GM18951 (cell line): ENCODE data around the gene TESPA1.

Source experiments
- POLR2A ChIP-seq: IDR thresholded peaks from 4 replicates; pipeline ENCODE4 v1.6.1; 2011; ENCODE audit warnings: mild to moderate bottlenecking; ENCODE audit not compliant: insufficient read length, insufficient read depth; ENCODE audit errors: extremely low read depth
- in situ Hi-C: fragments of 300-500 bp; cut with MboI; formaldehyde crosslinking; loops from one replicate; pipeline ENCODE4 v1.12.0; 2022; ENCODE audit warnings: low sequenced_read_pairs, mixed read lengths, inconsistent platforms; ENCODE audit not compliant: unreplicated experiment

Gene TESPA1, protein sequence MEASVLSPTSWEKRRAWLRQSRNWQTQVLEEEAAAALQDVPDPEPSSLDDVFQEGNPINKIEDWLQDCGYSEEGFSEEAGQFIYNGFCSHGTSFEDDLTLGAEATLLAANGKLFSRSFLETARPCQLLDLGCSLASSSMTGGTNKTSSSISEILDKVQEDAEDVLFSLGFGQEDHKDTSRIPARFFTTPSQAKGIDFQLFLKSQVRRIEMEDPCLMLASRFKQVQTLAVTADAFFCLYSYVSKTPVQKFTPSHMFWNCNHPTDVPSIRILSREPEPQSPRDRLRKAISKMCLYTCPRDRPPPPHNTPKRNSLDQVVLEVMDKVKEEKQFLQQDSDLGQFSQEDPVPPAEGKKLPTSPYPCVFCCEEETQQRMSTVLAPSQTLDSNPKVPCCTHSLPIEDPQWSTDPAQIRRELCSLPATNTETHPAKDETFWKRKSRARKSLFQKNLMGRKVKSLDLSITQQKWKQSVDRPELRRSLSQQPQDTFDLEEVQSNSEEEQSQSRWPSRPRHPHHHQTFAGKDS

DNA sequence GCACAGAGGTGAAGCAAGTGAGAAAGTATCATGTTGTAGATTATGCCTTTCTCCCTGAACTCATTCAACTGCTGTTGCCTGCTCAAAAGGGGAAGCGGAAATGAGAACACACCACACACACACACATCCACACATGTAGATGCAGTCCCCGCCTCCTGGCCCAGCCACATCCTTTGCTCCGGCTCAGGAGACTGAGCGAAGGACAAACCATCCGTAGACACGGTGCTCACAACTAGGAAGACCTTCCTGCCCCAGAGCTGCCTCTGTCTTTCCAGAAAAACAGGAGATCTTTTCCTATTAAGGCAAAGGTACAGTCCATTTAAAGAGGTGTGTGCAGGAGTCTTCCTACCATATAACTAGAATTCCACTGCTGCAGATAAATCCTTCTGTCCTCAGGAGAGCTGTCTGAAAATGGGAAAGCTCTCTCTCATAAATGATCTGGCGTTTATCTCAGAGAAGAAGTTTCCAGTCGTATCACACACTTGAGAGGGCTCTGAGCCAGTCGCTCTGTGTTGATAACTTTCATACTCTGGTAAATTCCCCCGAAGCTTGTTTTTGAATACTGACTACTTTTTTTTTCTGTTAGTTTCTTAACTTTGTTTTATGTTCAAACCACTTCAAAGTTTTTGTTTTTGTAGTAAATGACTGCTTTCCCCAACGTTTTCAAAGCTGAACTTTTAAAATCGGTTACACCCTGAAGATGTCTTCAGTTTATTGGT is at the start of gene TESPA1:
Gene TESPA1 (minus strand): TSS at position 105 of the 719 bp plus-strand sequence. CDS start 10,200 bp downstream, outside the sequence.
- TF ChIP-seq POLR2A: peak; percentile 72
- in situ Hi-C loops: no loop called here

DNA sequence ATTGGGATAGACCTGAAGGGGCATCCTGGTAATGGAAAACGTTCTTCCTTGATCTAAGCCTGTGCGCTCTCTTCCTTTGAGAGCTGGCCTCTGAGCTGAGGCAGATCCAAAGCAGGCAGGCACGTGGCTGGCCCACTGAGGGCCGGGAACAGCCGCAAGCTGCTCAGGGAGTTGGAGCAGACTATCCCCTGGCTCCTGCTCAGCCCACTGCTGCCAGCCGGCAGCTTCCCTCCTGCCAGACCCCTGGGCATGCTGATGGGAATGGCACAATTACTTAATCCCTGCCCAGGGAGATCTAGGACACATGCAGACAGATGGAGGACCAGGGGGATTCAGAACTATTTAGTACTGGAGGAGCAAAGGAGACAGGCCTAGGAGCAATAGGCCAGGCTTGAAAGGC is 49.7 kb upstream of the TESPA1 start:
- in situ Hi-C loops: no loop called here
- TF ChIP-seq POLR2A: no peak

DNA sequence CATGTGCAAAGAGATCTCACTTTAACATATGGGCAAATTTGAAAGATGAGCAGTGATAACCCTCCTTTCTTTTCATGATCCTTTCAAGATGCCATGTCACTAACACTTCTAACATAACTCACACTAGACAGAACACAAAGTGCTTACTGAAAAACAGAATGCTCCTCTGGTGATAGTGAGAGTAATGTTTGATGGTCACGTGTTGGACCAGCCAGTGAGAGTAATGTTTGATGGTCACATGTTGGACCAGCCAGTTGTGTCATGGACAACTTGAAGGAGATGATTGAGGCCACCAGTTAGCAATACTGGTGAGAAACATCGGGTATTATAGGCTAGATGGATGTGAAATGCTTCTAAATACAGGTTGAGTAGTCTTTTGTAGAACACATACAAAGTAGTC is 40.9 kb upstream of the TESPA1 start:
- TF ChIP-seq POLR2A: no peak
- in situ Hi-C loops: no loop called here

DNA sequence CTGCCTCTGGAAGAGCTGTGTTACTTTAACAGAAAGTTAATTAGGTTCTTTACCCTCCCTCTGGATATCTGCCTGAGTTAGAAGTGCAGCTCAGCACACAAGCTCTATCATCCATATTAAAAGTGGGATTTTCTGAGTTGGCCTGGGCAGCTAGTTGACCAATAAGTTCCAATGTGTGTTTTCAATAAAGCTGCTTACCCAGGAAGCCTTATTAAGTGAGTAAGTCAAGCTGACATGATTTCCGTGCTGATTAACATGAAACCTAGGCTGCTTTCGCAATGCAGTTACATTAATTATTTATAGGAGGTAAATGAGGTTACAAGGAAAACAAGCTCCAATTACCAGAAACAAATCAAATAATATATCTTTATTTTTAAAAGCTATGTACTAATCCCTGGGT is 40.0 kb upstream of the TESPA1 start:
- in situ Hi-C loops: no loop called here
- TF ChIP-seq POLR2A: no peak

DNA sequence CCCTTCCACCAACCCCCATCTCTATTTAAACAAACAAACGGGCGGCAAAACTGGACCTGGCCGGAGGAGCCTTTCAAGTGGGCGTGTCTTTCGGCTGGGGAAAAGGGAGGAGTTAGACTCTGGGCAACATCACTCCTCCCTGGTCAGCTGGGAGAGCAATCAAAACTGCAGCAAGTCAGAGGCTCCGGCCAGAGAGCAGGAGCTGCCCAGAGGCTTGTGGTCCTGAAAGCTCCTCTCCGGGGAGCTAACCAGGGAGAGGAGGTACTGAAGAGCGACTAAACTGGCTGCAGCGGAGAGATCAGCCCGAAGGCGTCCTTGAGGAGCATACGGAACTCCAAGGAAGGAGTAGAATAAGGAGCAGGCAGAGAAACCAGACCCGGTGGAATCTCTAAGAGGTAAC is 35.2 kb upstream of the TESPA1 start, which contains the start of gene NEUROD4:
Gene NEUROD4 (plus strand): TSS at position 191 of the 400 bp plus-strand sequence. CDS start 6,466 bp downstream, outside the sequence.
- no peak for TF ChIP-seq POLR2A
- in situ Hi-C loops: no loop called here

DNA sequence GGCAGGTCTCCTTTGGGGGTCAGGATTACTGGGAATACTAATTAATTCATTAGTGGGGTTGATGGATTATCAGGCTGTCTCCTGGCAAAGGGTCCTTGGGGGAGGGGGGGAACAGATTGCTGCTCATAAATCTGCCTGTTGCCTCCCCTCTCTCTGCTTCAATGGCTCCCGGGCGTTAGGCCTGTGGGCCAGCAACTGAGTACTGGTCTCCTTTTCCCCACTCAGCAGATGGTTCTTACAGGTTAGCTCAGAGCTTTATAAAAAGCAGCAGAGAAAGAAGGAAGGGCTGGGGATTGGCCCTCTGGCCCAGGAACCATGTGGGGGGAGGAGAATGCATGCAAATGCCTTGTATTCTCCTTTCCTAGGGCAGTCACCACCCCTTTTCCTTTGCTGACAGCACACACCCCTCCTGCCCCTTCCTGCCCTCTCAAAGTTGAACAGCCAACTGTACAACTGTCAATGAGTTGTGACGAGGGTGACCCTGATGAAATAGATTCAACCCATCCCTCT is 32.9 kb upstream of the TESPA1 start:
- in situ Hi-C loops: no loop called here
- no peak for TF ChIP-seq POLR2A

DNA sequence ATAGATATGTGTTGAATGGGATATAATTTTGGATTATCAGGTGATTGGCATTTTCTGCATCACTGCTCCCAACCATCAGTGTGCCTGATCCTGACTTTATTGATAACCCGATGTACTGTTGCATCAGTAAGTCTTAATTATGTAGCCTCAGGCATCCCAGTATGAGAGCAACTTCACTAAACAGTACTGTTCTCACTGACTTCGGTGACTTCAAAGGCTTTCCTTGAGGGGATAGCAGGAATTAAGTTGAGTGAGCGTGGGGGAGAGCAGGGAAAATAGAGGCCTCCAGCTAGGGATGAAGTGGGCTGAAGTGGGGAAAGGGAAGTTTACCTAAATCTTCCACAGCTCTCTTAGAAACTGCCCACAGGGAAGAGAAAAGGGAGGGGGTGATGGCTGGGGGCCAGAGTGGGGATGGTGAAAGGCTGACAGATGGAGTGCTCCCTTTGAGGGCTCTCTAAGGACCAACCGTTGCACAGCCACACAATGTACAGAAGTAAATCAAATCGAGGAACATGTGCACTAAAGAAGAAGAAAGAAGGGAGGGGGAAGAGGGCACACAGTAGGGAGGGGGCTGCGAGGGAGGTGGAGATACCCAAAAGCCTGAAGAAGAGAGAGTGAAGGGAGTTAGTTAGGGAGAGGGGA is 24.5 kb upstream of the TESPA1 start:
- TF ChIP-seq POLR2A: no peak
- in situ Hi-C loops: no loop called here

DNA sequence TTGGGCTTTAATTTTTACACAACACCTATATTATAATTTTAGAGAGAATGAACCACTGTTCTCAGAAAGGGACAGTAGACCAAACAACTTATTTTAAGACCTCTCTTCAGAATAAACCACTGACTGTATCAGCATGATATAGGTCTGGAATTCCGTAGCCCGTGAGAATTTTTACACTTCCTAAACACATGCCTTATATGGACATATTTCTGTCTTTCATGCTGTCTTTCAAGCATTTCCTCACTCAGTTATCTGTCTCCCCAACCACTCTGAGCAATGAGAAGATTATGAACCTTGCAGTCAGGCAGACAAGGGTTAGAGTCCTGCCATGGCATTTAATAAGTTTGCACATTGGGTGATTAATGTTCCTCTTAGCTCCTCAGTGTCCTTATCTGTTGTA is 17.8 kb upstream of the TESPA1 start:
- in situ Hi-C loops: no loop called here
- no peak for TF ChIP-seq POLR2A

DNA sequence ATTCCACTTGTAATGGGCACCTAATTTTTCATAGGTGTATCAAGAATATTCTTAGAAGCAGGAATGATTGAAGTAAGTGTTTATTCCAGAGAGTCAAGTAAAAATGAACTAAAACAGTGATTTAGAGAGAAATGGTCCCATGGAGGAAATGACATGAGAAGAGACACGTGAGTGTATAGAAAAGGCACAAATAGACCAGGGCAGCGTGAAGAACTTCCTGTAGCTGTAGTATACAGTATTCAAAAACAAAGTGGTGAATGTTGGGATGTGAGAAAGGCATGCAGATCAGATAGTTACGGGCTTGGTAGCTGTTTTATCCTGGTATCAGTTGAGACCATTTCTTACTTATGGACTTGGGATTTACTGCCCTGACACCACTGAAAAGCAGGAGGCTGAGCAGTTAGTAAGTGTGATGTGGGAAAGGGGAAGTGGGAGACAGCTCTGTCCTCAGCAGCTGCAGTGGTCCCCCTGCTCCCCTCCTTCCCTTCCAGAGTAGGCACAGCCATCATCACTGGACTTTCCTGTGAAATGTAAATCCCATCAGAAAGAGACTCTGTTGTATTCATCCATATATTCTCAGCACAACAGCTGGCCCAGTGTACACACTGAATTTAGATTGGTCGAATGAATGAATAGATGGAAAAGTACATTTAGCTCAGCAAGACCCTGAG is 16.8 kb upstream of the TESPA1 start:
- in situ Hi-C loops: no loop called here
- TF ChIP-seq POLR2A: no peak

DNA sequence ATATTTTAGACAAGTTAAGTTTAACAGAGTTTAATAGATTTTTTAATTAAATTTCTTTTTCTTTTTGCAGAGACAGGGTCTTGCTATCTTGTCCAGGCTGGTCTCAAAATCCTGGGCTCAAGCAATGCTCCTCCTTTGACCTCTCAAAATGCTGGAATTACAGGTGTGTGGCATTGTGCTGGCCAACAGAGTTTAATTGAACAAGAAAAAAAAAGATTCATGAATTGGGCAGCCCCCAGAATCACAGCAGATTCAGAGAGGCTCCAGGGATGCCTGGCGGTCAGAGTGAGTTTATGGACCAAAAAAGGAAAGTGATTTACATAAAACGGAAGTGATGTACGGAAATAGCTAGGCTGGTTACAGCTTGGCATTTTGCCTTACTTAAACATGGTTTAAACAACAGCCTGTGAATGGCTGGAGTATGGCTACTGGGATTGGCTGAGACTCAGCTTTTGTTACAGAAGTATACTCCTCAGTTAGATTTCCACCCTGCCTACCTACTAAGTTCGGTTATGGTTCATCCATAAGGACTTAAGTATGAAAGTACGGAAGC is 14.5 kb upstream of the TESPA1 start:
- in situ Hi-C loops: no loop called here
- no peak for TF ChIP-seq POLR2A

DNA sequence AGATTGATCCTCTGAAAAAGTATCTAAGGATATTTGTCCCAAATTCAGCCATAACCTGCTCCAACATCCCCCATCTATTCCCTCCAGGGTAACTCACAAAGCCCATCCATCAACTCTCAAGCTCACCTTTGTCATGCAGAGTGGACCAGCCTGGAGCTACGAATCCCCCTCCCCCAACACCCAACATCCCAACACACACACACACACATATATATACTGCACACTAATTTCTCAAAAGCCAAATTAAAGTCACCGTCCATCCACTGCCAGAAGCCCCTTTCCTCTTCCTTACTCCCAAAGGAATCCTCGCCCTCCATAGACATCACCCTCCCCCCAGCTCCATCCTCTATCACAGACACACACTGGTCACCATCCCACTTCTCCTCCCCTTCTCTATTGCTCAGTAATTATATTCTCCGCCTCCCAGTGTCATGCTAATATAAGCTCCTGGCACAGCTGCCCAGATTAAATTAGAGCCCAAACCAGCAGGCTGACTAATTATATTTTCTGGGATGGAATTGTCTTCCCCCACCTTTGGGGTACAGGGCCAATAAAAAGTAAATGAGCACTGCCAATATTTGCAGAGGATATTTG is 13.5 kb upstream of the TESPA1 start:
- in situ Hi-C loops: no loop called here
- TF ChIP-seq POLR2A: no peak

DNA sequence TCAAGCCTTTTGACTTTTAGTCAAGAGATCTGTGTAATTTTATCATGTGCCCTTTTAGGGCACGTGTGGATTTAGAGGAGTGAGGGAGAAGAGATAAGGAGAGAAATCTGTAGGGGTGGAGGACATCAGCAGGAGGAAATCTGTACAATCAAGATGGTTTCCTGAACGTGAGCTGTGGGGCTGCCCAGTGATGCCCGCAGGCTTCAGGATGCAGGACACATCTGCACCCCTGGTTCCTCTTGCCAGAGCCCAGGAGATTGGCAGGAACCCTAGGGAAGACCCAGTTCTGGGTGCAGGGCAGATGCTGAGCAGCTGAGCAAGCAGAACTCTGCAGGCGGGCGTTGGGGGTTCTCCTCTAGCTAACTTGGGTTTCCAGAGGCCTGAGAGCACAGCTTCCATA is 11.6 kb upstream of the TESPA1 start:
- in situ Hi-C loops: no loop called here
- TF ChIP-seq POLR2A: no peak
